Measurements from ENCODE around the gene LAMA5. TPM values are rescaled to one million over a fixed set of nuclear protein-coding genes. Genes with fewer than 3 reads are reported as not detected.

The LAMA5 gene
- 313 to 453 TPM (median 400 TPM) in 5 replicates for total RNA-seq (2022; extraction: Qiagen RNA extraction)

GRCh38 chr20:62367136-62367632 lies at the start of gene LAMA5:
TSS of gene LAMA5 (minus strand) at chr20:62367312. CDS start at chr20:62367245, 67 bp downstream.

GRCh38 chr20:62407221-62407992 lies 40.3 kb upstream of the LAMA5 start, which contains the start of gene CABLES2:
TSS of gene CABLES2 (minus strand) at chr20:62407285. CDS start at chr20:62407276, 9 bp downstream.

GRCh38 chr20:62386383-62387218 lies 19.5 kb upstream of the LAMA5 start, which contains the start of gene RPS21:
TSS of gene RPS21 (plus strand) at chr20:62387103. CDS start at chr20:62387339, 236 bp downstream.

GRCh38 chr20:62302341-62303061 lies 64.6 kb downstream of the LAMA5 start, which contains the start of gene ADRM1:
TSS of gene ADRM1 (plus strand) at chr20:62302997. CDS start at chr20:62303569, 572 bp downstream.

Other genes starting within 250 kb of the LAMA5 start
- gene LSM14B, start 244.8 kb downstream of the LAMA5 start, total RNA-seq (2022; extraction: Qiagen RNA extraction) = 24.6 to 26.7 TPM (median 24.9 TPM) in 5 replicates
- gene PSMA7, start 223.9 kb downstream of the LAMA5 start, total RNA-seq (2022; extraction: Qiagen RNA extraction) = 485 to 562 TPM (median 551 TPM) in 5 replicates
- 8.1 to 9.5 TPM (median 9.0 TPM) in 5 replicates for gene SS18L1, start 223.5 kb downstream of the LAMA5 start, total RNA-seq (2022; extraction: Qiagen RNA extraction)
- 33.3 to 41.8 TPM (median 36.8 TPM) in 5 replicates for gene MTG2, start 184.3 kb downstream of the LAMA5 start, total RNA-seq (2022; extraction: Qiagen RNA extraction)
- gene HRH3, start 147.0 kb downstream of the LAMA5 start, total RNA-seq (2022; extraction: Qiagen RNA extraction) = not detected in 5 replicates
- gene OSBPL2, start 128.8 kb downstream of the LAMA5 start, total RNA-seq (2022; extraction: Qiagen RNA extraction) = 17.8 to 19.6 TPM (median 18.4 TPM) in 5 replicates
- 161 to 183 TPM (median 177 TPM) in 5 replicates for gene ADRM1, start 64.3 kb downstream of the LAMA5 start, total RNA-seq (2022; extraction: Qiagen RNA extraction)
- 2,384 to 3,109 TPM (median 2,755 TPM) in 5 replicates for gene RPS21, start 19.8 kb upstream of the LAMA5 start, total RNA-seq (2022; extraction: Qiagen RNA extraction)
- 4.4 to 6.4 TPM (median 5.7 TPM) in 5 replicates for gene CABLES2, start 40.0 kb upstream of the LAMA5 start, total RNA-seq (2022; extraction: Qiagen RNA extraction)
- gene RBBP8NL, start 60.2 kb upstream of the LAMA5 start, total RNA-seq (2022; extraction: Qiagen RNA extraction) = 0.62 to 1.3 TPM (median 0.98 TPM) in 5 replicates
- 0.45 to 0.82 TPM (median 0.71 TPM) in 5 replicates for gene GATA5, start 108.7 kb upstream of the LAMA5 start, total RNA-seq (2022; extraction: Qiagen RNA extraction)